Keratinocyte (primary cell): Measurements from ENCODE around the gene FOXJ3. TPM values are rescaled to one million over a fixed set of nuclear protein-coding genes. Genes with fewer than 3 reads are reported as not detected.

ENCODE experiments used
- DNase-seq: peaks from one replicate; pipeline ENCODE4 v3.0.0-alpha.2; 2011; ENCODE audit warnings: low read depth, missing footprints, low spot score
- FAIRE-seq: peaks from 2 replicates; lab custom pipeline; 2011; peaks lifted over from hg19 to GRCh38; lab: Jason Lieb, UNC
- H2AFZ ChIP-seq: 2 replicates; pipeline ENCODE4 v1.6.0; 2012; ENCODE audit warnings: low read length, control low read depth, inconsistent platforms; ENCODE audit not compliant: control insufficient read depth
- H3K27ac ChIP-seq: 2 replicates; pipeline ENCODE4 v1.5.1; 2011; ENCODE audit warnings: low read length; ENCODE audit not compliant: control insufficient read depth, insufficient read depth
- H3K27me3 ChIP-seq: 3 replicates; pipeline ENCODE4 v1.6.0; 2011; ENCODE audit warnings: low read length; ENCODE audit not compliant: control insufficient read depth, insufficient read depth; ENCODE audit errors: extremely low read depth
- H3K36me3 ChIP-seq, 2 experiments: 2 replicates in 1 of 2; 3 replicates in 1 of 2; pipeline ENCODE4 v1.5.1; 2011; ENCODE audit warnings: low read length in 2 of 2, mild to moderate bottlenecking in 1 of 2; ENCODE audit not compliant: control insufficient read depth in 2 of 2, insufficient read depth in 2 of 2; ENCODE audit errors: extremely low read depth in 1 of 2
- H3K4me1 ChIP-seq: 3 replicates; pipeline ENCODE4 v1.5.1; 2011; ENCODE audit warnings: low read length; ENCODE audit not compliant: control insufficient read depth, insufficient read depth; ENCODE audit errors: extremely low read depth
- H3K4me2 ChIP-seq: 3 replicates; pipeline ENCODE4 v1.6.0; 2011; ENCODE audit warnings: low read depth, low read length; ENCODE audit not compliant: control insufficient read depth, insufficient read depth; ENCODE audit errors: extremely low read depth
- H3K4me3 ChIP-seq, 3 experiments: fragments of 200-600 bp in 1 of 3; sonication (generic) in 1 of 3; 2 replicates in 2 of 3; 3 replicates in 1 of 3; pipeline ENCODE4 v1.5.1; 2011 to 2016; ENCODE audit warnings: low read length in 3 of 3, mild to moderate bottlenecking in 3 of 3, control low read depth in 2 of 3, inconsistent platforms in 1 of 3, low read depth in 1 of 3, mixed read lengths in 1 of 3, mixed run types in 1 of 3, moderate library complexity in 1 of 3; ENCODE audit not compliant: control insufficient read depth in 2 of 3, insufficient read depth in 2 of 3; ENCODE audit errors: extremely low read depth in 1 of 3
- H3K79me2 ChIP-seq: 2 replicates; pipeline ENCODE4 v1.6.0; 2012; ENCODE audit warnings: low read length; ENCODE audit not compliant: control insufficient read depth, insufficient read depth
- H3K9ac ChIP-seq: 3 replicates; pipeline ENCODE4 v1.6.0; 2011; ENCODE audit warnings: low read length; ENCODE audit not compliant: control insufficient read depth, insufficient read depth; ENCODE audit errors: extremely low read depth
- H3K9me1 ChIP-seq: 3 replicates; pipeline ENCODE4 v1.6.0; 2011; ENCODE audit warnings: low read length; ENCODE audit not compliant: control insufficient read depth, insufficient read depth; ENCODE audit errors: extremely low read depth
- H3K9me3 ChIP-seq: 2 replicates; pipeline ENCODE4 v1.5.1; 2012; ENCODE audit warnings: low read depth, low read length; ENCODE audit not compliant: control insufficient read depth
- H4K20me1 ChIP-seq: 3 replicates; pipeline ENCODE4 v1.6.0; 2011; ENCODE audit warnings: low read length; ENCODE audit not compliant: control insufficient read depth, insufficient read depth; ENCODE audit errors: extremely low read depth
- CTCF ChIP-seq, 3 experiments: IDR thresholded peaks in 1 of 3; conservative IDR thresholded peaks in 1 of 3; optimal IDR thresholded peaks in 1 of 3; 2 replicates in 2 of 3; 3 replicates in 1 of 3; pipeline versions ENCODE3 to v1.5.1; 2011; ENCODE audit warnings: low read length in 3 of 3, mild to moderate bottlenecking in 3 of 3, moderate library complexity in 2 of 3, control low read depth in 1 of 3, inconsistent platforms in 1 of 3; ENCODE audit not compliant: insufficient read depth in 2 of 3; ENCODE audit errors: extremely low read depth in 1 of 3
- EZH2 ChIP-seq: IDR thresholded peaks from one replicate; pipeline ENCODE4 v1.6.1; 2012; ENCODE audit warnings: inconsistent platforms, mild to moderate bottlenecking, low read length, moderate library complexity
- dilution Hi-C: fragments of 300-500 bp; cut with MboI; formaldehyde crosslinking; loops from one replicate; pipeline ENCODE4 v1.7.0; 2020; ENCODE audit warnings: low sequenced_read_pairs; ENCODE audit not compliant: extremely low pct_ligation_motif_present
- polyA plus RNA-seq, 5 experiments: library from polyadenylated mRNA; depleted of rRNA in 3 of 5; stranded (reverse) in 3 of 5; stranded (forward) in 1 of 5; unstranded in 1 of 5; fragments of >200 nt; gene quantifications; 1 replicate in 1 of 5; 2 replicates in 3 of 5; 3 replicates in 1 of 5; pipeline versions ENCODE4 v1.2.1 to v1.2.3, GENCODE V29; 2011 to 2012; ENCODE audit warnings: missing spikeins in 2 of 5, low read depth in 1 of 5, low replicate concordance in 1 of 5

The FOXJ3 gene
- polyA plus RNA-seq, 1 donor (not counting 4 experiments of a cell fraction or from before 2014, with no cell fraction given), result 40.2 TPM

- no peak overlapping the region for H2AFZ ChIP-seq
- TF ChIP-seq CTCF (optimal IDR thresholded peaks at IDR 0.05 in 1 of 3, IDR thresholded peaks at IDR 0.05 in 1 of 3, conservative IDR thresholded peaks at IDR 0.05 in 1 of 3; ENCODE audit: extremely low read depth in 1 of 3, insufficient read depth in 2 of 3, low read length in 3 of 3), result no peak
- no peak for TF ChIP-seq EZH2
- no peaks in the 10 kb centered on the region for H4K20me1 ChIP-seq
These were observed 204.9 kb downstream of the FOXJ3 start for GRCh38 chr1:42130061-42130660.

GRCh38 chr1:42128964-42129363 is 206.1 kb downstream of the FOXJ3 start:
- Histone ChIP-seq H3K27me3 (peaks cover 5% of the 10 kb centered on the region), H4K20me1 (no peaks in the 10 kb centered on the region), H3K9me1 (no peaks in the 10 kb centered on the region), H3K4me1 (no peaks in the 10 kb centered on the region), H3K36me3 (no peaks in the 10 kb centered on the region), H3K4me2 (no peak overlapping the region), H3K4me3 (no peak overlapping the region), H3K27ac (no peak overlapping the region), H3K79me2 (no peaks in the 10 kb centered on the region), H3K9me3 (no peaks in the 10 kb centered on the region), H3K9ac (no peak overlapping the region), H2AFZ (no peak overlapping the region)
- DNase-seq (no peak), FAIRE-seq (no peak)
- dilution Hi-C loops, result no loop called here
- no peak for TF ChIP-seq CTCF (optimal IDR thresholded peaks at IDR 0.05 in 1 of 3, IDR thresholded peaks at IDR 0.05 in 1 of 3, conservative IDR thresholded peaks at IDR 0.05 in 1 of 3; ENCODE audit: extremely low read depth in 1 of 3, insufficient read depth in 2 of 3, low read length in 3 of 3)
- no peak for TF ChIP-seq EZH2

More at GRCh38 chr1:42130061-42130660, 204.9 kb downstream of the FOXJ3 start:
- H3K4me1 ChIP-seq, result no peaks in the 10 kb centered on the region
- H3K4me3 ChIP-seq, result no peak overlapping the region
- DNase-seq (no peak), FAIRE-seq (no peak)
- H3K4me2 ChIP-seq, result no peak overlapping the region
- no peak overlapping the region for H3K9ac ChIP-seq
- no peaks in the 10 kb centered on the region for H3K36me3 ChIP-seq
- no peaks in the 10 kb centered on the region for H3K9me1 ChIP-seq
- H3K27ac ChIP-seq, result no peak overlapping the region
- dilution Hi-C loops, result no loop called here
- H3K9me3 ChIP-seq, result no peaks in the 10 kb centered on the region
- H3K79me2 ChIP-seq, result no peaks in the 10 kb centered on the region
- peaks cover 5% of the 10 kb centered on the region for H3K27me3 ChIP-seq
